SK-N-SH (cell line): ENCODE results near the gene REEP3. TPM values are rescaled to one million over a fixed set of nuclear protein-coding genes. Genes with fewer than 3 reads are reported as not detected.

Experiments used
- CTCF ChIA-PET: fragments of 300-600, 350-600 bp; formaldehyde crosslinking; extraction: SDS; loops from one replicate; lab custom pipeline; 2021; lab: Yijun Ruan, JAX
- POLR2A ChIA-PET: fragments of 350-600 bp; sonication (Branson Sonifier 250); formaldehyde crosslinking; extraction: SDS; loops from one replicate; lab custom pipeline; 2020; ENCODE audit warnings: antibody characterized with exemption, inconsistent platforms; lab: Yijun Ruan, JAX
- DNase-seq: peaks from one replicate; pipeline ENCODE4 v3.0.0; 2012
- H2AFZ ChIP-seq: fragments of 200-600 bp; sonication (generic); 2 replicates; pipeline ENCODE4 v1.8.1; 2016; ENCODE audit warnings: antibody characterized with exemption, mild to moderate bottlenecking, low read depth
- H3F3A ChIP-seq: fragments of 200-600 bp; sonication (generic); replicated peaks from 2 replicates; pipeline ENCODE3; 2016; ENCODE audit warnings: antibody characterized with exemption, mild to moderate bottlenecking; ENCODE audit not compliant: insufficient read depth
- H3K27ac ChIP-seq, 2 experiments: fragments of 200-500 bp in 1 of 2; fragments of 200-600 bp in 1 of 2; sonication (Bioruptor generic) in 1 of 2; sonication (generic), shearing (Covaris generic) in 1 of 2; 2 replicates each; pipeline versions ENCODE4 v1.5.1 to v1.6.1; 2014 to 2016; ENCODE audit warnings: low read depth in 2 of 2, inconsistent platforms in 1 of 2, low read length in 1 of 2, mild to moderate bottlenecking in 1 of 2, mixed read lengths in 1 of 2
- H3K27me3 ChIP-seq: fragments of 200-600 bp; sonication (generic), shearing (Covaris generic); 2 replicates; pipeline ENCODE4 v1.6.1; 2016; ENCODE audit warnings: mixed run types; ENCODE audit not compliant: insufficient read depth
- H3K36me3 ChIP-seq, 2 experiments: fragments of 200-500 bp in 1 of 2; fragments of 200-600 bp in 1 of 2; sonication (Bioruptor generic) in 1 of 2; sonication (generic) in 1 of 2; replicated peaks in 1 of 2; 2 replicates each; pipeline versions ENCODE3 to v1.5.1; 2014 to 2016; ENCODE audit warnings: low read length in 1 of 2, mild to moderate bottlenecking in 1 of 2; ENCODE audit not compliant: insufficient read depth in 2 of 2, control insufficient read depth in 1 of 2
- H3K4me1 ChIP-seq, 2 experiments: fragments of 200-500 bp in 1 of 2; fragments of 200-600 bp in 1 of 2; sonication (Bioruptor generic) in 1 of 2; sonication (generic), shearing (Covaris generic) in 1 of 2; 2 replicates each; pipeline versions ENCODE4 v1.5.1 to v1.6.1; 2014 to 2016; ENCODE audit warnings: low read depth in 1 of 2, low read length in 1 of 2, mixed run types in 1 of 2; ENCODE audit not compliant: insufficient read depth in 2 of 2, control insufficient read depth in 1 of 2
- H3K4me2 ChIP-seq: fragments of 200-600 bp; sonication (generic), shearing (Covaris generic); 2 replicates; pipeline ENCODE4 v1.6.1; 2017; ENCODE audit warnings: mixed run types
- H3K4me3 ChIP-seq, 2 experiments: fragments of 200-500 bp in 1 of 2; fragments of 200-600 bp in 1 of 2; sonication (Bioruptor generic) in 1 of 2; sonication (generic), shearing (Covaris generic) in 1 of 2; 2 replicates each; pipeline versions ENCODE4 v1.5.1 to v1.8.1; 2014 to 2016; ENCODE audit warnings: low read depth in 2 of 2, inconsistent platforms in 1 of 2, low read length in 1 of 2, mild to moderate bottlenecking in 1 of 2, mixed read lengths in 1 of 2, moderate library complexity in 1 of 2
- H3K79me2 ChIP-seq: fragments of 200-600 bp; sonication (generic); 2 replicates; pipeline ENCODE4 v1.8.1; 2017; ENCODE audit warnings: mild to moderate bottlenecking; ENCODE audit not compliant: insufficient read depth
- H3K9ac ChIP-seq: fragments of 200-600 bp; sonication (generic); 2 replicates; pipeline ENCODE4 v1.6.1; 2017; ENCODE audit warnings: mixed run types
- H3K9me2 ChIP-seq: fragments of 200-600 bp; sonication (generic); 2 replicates; pipeline ENCODE4 v1.6.1; 2017; ENCODE audit warnings: mixed run types
- H3K9me3 ChIP-seq: fragments of 200-600 bp; sonication (generic); 2 replicates; pipeline ENCODE4 v1.6.1; 2017; ENCODE audit warnings: mixed run types, mild to moderate bottlenecking, moderate library complexity
- H4K20me1 ChIP-seq: fragments of 200-600 bp; sonication (generic); 2 replicates; pipeline ENCODE4 v1.6.1; 2017; ENCODE audit warnings: mild to moderate bottlenecking, mixed run types; ENCODE audit not compliant: insufficient read depth
- FOSL2 ChIP-seq: IDR thresholded peaks from 2 replicates; pipeline ENCODE4 v1.4.0; 2012; ENCODE audit warnings: low read depth, mild to moderate bottlenecking, moderate library complexity, borderline replicate concordance
- FOXJ3 ChIP-seq: sonication (generic); formaldehyde crosslinking; IDR thresholded peaks from 2 replicates; pipeline ENCODE4 v1.5.1; 2020; ENCODE audit warnings: mild to moderate bottlenecking, missing genetic modification reagents
- FOXM1 ChIP-seq: IDR thresholded peaks from 2 replicates; pipeline ENCODE4 v1.4.0; 2012; ENCODE audit warnings: low read depth, mild to moderate bottlenecking
- GABPA ChIP-seq: IDR thresholded peaks from 2 replicates; pipeline ENCODE4 v1.4.0; 2012; ENCODE audit warnings: low read depth, mild to moderate bottlenecking
- JUND ChIP-seq: IDR thresholded peaks from 2 replicates; pipeline ENCODE4 v1.4.0; 2012
- MXI1 ChIP-seq: IDR thresholded peaks from 2 replicates; pipeline ENCODE4 v1.6.1; 2012; ENCODE audit warnings: mild to moderate bottlenecking, low read depth, low read length, improper control_type of control experiment
- RAD21 ChIP-seq: IDR thresholded peaks from 2 replicates; pipeline ENCODE4 v1.6.1; 2012; ENCODE audit warnings: mild to moderate bottlenecking, low read length
- SMC3 ChIP-seq: IDR thresholded peaks from 2 replicates; pipeline ENCODE4 v1.6.1; 2012; ENCODE audit warnings: low read depth, low read length, improper control_type of control experiment
- TAF1 ChIP-seq: IDR thresholded peaks from 2 replicates; pipeline ENCODE4 v1.6.1; 2012; ENCODE audit warnings: low read depth, mild to moderate bottlenecking, low read length, moderate library complexity, borderline replicate concordance
- WGBS: methylation state at CpG from one replicate; pipeline ENCODE4 v1.1.6; 2017; ENCODE audit warnings: low lambda C conversion rate; 5-methylcytosine and 5-hydroxymethylcytosine counted together
- polyA plus RNA-seq, 3 experiments: library from polyadenylated mRNA; depleted of rRNA; stranded (reverse); fragments of >200 nt; gene quantifications; 2 replicates each; pipeline ENCODE4 v1.2.3, GENCODE V29; 2012
- TF ChIP-seq, protein P1 (sequence below): IDR thresholded peaks from 2 replicates; pipeline ENCODE4 v1.4.0; 2012; ENCODE audit warnings: low read depth, borderline replicate concordance
- TF ChIP-seq, protein P2 (sequence below): fragments of 200-600 bp; sonication (generic); IDR thresholded peaks from 2 replicates; pipeline ENCODE4 v1.6.1; 2017; ENCODE audit warnings: antibody characterized with exemption, mild to moderate bottlenecking, moderate library complexity
- TF ChIP-seq, protein P3 (sequence below): fragments of 150-350 bp; IDR thresholded peaks from 2 replicates; pipeline ENCODE4 v1.6.1; 2016; ENCODE audit warnings: mild to moderate bottlenecking, low read depth, low read length
- TF ChIP-seq, protein P4 (sequence below): IDR thresholded peaks from 2 replicates; pipeline ENCODE4; 2012
- TF ChIP-seq, protein P5 (sequence below): IDR thresholded peaks from 2 replicates; pipeline ENCODE4 v1.4.0; 2012; ENCODE audit warnings: low read depth, borderline replicate concordance
- TF ChIP-seq, protein P6 (sequence below): IDR thresholded peaks from 2 replicates; pipeline ENCODE4 v1.6.1; 2012; ENCODE audit warnings: mild to moderate bottlenecking, low read depth, low read length, moderate library complexity

The REEP3 gene
- polyA plus RNA-seq, 1 of the 3 experiments (the other 2 are of a cell fraction): 7.6 TPM

DNA sequence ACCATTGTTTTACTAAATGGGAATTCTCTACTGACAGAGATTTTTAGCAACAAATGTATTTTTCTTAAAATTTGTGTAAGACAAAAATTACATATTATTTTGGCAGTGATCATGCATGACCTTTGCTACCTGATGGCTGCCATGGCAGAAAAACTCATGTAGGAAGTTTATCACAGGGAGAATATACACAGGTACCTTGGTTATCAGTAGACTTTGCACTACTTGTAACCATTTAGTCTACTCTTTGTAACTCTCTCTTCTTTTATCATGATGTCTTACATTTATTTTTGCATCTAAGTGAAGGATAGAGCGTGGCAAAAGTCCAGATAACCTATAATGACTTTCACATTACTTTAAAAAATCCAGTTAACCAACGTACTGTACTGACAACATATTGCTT is 34.1 kb downstream of the REEP3 start:
- TF ChIP-seq, protein P1, sequence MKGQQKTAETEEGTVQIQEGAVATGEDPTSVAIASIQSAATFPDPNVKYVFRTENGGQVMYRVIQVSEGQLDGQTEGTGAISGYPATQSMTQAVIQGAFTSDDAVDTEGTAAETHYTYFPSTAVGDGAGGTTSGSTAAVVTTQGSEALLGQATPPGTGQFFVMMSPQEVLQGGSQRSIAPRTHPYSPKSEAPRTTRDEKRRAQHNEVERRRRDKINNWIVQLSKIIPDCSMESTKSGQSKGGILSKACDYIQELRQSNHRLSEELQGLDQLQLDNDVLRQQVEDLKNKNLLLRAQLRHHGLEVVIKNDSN: no peak
- TF ChIP-seq MXI1: no peak
- TF ChIP-seq TAF1: no peak
- TF ChIP-seq SMC3: no peak
- TF ChIP-seq, protein P2, sequence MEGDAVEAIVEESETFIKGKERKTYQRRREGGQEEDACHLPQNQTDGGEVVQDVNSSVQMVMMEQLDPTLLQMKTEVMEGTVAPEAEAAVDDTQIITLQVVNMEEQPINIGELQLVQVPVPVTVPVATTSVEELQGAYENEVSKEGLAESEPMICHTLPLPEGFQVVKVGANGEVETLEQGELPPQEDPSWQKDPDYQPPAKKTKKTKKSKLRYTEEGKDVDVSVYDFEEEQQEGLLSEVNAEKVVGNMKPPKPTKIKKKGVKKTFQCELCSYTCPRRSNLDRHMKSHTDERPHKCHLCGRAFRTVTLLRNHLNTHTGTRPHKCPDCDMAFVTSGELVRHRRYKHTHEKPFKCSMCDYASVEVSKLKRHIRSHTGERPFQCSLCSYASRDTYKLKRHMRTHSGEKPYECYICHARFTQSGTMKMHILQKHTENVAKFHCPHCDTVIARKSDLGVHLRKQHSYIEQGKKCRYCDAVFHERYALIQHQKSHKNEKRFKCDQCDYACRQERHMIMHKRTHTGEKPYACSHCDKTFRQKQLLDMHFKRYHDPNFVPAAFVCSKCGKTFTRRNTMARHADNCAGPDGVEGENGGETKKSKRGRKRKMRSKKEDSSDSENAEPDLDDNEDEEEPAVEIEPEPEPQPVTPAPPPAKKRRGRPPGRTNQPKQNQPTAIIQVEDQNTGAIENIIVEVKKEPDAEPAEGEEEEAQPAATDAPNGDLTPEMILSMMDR: no peak
- TF ChIP-seq GABPA: no peak
- TF ChIP-seq, protein P3, sequence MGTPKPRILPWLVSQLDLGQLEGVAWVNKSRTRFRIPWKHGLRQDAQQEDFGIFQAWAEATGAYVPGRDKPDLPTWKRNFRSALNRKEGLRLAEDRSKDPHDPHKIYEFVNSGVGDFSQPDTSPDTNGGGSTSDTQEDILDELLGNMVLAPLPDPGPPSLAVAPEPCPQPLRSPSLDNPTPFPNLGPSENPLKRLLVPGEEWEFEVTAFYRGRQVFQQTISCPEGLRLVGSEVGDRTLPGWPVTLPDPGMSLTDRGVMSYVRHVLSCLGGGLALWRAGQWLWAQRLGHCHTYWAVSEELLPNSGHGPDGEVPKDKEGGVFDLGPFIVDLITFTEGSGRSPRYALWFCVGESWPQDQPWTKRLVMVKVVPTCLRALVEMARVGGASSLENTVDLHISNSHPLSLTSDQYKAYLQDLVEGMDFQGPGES: no peak
- no peak for TF ChIP-seq JUND
- TF ChIP-seq, protein P4, sequence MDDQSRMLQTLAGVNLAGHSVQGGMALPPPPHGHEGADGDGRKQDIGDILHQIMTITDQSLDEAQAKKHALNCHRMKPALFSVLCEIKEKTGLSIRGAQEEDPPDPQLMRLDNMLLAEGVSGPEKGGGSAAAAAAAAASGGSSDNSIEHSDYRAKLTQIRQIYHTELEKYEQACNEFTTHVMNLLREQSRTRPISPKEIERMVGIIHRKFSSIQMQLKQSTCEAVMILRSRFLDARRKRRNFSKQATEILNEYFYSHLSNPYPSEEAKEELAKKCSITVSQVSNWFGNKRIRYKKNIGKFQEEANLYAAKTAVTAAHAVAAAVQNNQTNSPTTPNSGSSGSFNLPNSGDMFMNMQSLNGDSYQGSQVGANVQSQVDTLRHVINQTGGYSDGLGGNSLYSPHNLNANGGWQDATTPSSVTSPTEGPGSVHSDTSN: no peak
- no peak for TF ChIP-seq FOXM1
- TF ChIP-seq, protein P5, sequence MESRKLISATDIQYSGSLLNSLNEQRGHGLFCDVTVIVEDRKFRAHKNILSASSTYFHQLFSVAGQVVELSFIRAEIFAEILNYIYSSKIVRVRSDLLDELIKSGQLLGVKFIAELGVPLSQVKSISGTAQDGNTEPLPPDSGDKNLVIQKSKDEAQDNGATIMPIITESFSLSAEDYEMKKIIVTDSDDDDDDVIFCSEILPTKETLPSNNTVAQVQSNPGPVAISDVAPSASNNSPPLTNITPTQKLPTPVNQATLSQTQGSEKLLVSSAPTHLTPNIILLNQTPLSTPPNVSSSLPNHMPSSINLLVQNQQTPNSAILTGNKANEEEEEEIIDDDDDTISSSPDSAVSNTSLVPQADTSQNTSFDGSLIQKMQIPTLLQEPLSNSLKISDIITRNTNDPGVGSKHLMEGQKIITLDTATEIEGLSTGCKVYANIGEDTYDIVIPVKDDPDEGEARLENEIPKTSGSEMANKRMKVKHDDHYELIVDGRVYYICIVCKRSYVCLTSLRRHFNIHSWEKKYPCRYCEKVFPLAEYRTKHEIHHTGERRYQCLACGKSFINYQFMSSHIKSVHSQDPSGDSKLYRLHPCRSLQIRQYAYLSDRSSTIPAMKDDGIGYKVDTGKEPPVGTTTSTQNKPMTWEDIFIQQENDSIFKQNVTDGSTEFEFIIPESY: no peak
- no peak for TF ChIP-seq RAD21
- TF ChIP-seq, protein P6, sequence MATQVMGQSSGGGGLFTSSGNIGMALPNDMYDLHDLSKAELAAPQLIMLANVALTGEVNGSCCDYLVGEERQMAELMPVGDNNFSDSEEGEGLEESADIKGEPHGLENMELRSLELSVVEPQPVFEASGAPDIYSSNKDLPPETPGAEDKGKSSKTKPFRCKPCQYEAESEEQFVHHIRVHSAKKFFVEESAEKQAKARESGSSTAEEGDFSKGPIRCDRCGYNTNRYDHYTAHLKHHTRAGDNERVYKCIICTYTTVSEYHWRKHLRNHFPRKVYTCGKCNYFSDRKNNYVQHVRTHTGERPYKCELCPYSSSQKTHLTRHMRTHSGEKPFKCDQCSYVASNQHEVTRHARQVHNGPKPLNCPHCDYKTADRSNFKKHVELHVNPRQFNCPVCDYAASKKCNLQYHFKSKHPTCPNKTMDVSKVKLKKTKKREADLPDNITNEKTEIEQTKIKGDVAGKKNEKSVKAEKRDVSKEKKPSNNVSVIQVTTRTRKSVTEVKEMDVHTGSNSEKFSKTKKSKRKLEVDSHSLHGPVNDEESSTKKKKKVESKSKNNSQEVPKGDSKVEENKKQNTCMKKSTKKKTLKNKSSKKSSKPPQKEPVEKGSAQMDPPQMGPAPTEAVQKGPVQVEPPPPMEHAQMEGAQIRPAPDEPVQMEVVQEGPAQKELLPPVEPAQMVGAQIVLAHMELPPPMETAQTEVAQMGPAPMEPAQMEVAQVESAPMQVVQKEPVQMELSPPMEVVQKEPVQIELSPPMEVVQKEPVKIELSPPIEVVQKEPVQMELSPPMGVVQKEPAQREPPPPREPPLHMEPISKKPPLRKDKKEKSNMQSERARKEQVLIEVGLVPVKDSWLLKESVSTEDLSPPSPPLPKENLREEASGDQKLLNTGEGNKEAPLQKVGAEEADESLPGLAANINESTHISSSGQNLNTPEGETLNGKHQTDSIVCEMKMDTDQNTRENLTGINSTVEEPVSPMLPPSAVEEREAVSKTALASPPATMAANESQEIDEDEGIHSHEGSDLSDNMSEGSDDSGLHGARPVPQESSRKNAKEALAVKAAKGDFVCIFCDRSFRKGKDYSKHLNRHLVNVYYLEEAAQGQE: no peak
- no peak for TF ChIP-seq FOSL2
- TF ChIP-seq FOXJ3 (CRISPR knock-in tag): no peak
- TF ChIP-seq, all 33 proteins: peak for 0

More for the DNA sequence above, 34.1 kb downstream of the REEP3 start:
- peaks cover 0 to 5% of the 10 kb centered on the region in 2 experiments for H3K36me3 ChIP-seq
- peak overlapping the region; percentile 1; the same call in 1 of the 2 replicates for H3K4me2 ChIP-seq
- H3K9me2 ChIP-seq: no peaks in the 10 kb centered on the region
- peak overlapping the region; percentile 5; the same call in 1 of the 2 replicates for H3K9ac ChIP-seq
- H3K9me3 ChIP-seq: no peaks in the 10 kb centered on the region
- H3K79me2 ChIP-seq: peaks cover 53% of the 10 kb centered on the region
- H3K4me1 ChIP-seq: peaks cover 12 to 27% of the 10 kb centered on the region in 2 experiments; a peak in 3 of 4 replicates
- H4K20me1 ChIP-seq: no peaks in the 10 kb centered on the region
- ChIA-PET CTCF (no interaction called here), POLR2A (no interaction called here)
- peak overlapping the region; percentile 16 to 90; a peak in 3 of 4 replicates for H3K27ac ChIP-seq
- no peaks in the 10 kb centered on the region for H3K27me3 ChIP-seq
- no peak for DNase-seq
- no peak overlapping the region for H3K4me3 ChIP-seq
- 89% methylated on average over 2 of the region's 2 CpGs for WGBS
- H3F3A ChIP-seq: peaks cover 38% of the 10 kb centered on the region
- 0 out of 2 replicates have a peak overlapping the region, but pooled peaks have one; percentile 24 for H2AFZ ChIP-seq
